ENCODE results near the gene IGFBP7.

Gene IGFBP7

GRCh38 chr4:57109847-57110639 is at the start of gene IGFBP7:
IGFBP7 (minus strand) TSS chr4:57110385; CDS start chr4:57110351, 34 bp downstream.
- DNase-seq (ENCODE audit: low read depth): peak; percentile 80

GRCh38 chr4:57159866-57160265 is 49.7 kb upstream of the IGFBP7 start:
- DNase-seq (ENCODE audit: low read depth): peak; percentile 71

- DNase-seq (ENCODE audit: low read depth): peak; percentile 40
Observed at GRCh38 chr4:57158762-57159161, 48.6 kb upstream of the IGFBP7 start.

- DNase-seq (ENCODE audit: low read depth): peak; percentile 35
Observed at GRCh38 chr4:57158221-57158620, 48.0 kb upstream of the IGFBP7 start.

GRCh38 chr4:57157596-57158137 is 47.5 kb upstream of the IGFBP7 start:
- no peak for DNase-seq (ENCODE audit: low read depth)

GRCh38 chr4:57156242-57156990 is 46.2 kb upstream of the IGFBP7 start:
- DNase-seq (ENCODE audit: low read depth): peak; percentile 58

- DNase-seq (ENCODE audit: low read depth): no peak
Observed at GRCh38 chr4:57154926-57155325, 44.7 kb upstream of the IGFBP7 start.

GRCh38 chr4:57154191-57154590 is 44.0 kb upstream of the IGFBP7 start:
- peak; percentile 91 for DNase-seq (ENCODE audit: low read depth)

- DNase-seq (ENCODE audit: low read depth): no peak
Observed at GRCh38 chr4:57153207-57153606, 43.0 kb upstream of the IGFBP7 start.

GRCh38 chr4:57151481-57151880 is 41.3 kb upstream of the IGFBP7 start:
- DNase-seq (ENCODE audit: low read depth): no peak

- DNase-seq (ENCODE audit: low read depth): no peak
Observed at GRCh38 chr4:57149833-57150232, 39.6 kb upstream of the IGFBP7 start.

GRCh38 chr4:57148831-57149505 is 38.8 kb upstream of the IGFBP7 start:
- peak; percentile 88 for DNase-seq (ENCODE audit: low read depth)

- peak; percentile 63 for DNase-seq (ENCODE audit: low read depth)
Observed at GRCh38 chr4:57148177-57148576, 38.0 kb upstream of the IGFBP7 start.

GRCh38 chr4:57147335-57148060 is 37.3 kb upstream of the IGFBP7 start:
- peak; percentile 93 for DNase-seq (ENCODE audit: low read depth)

- no peak for DNase-seq (ENCODE audit: low read depth)
Observed at GRCh38 chr4:57146444-57146843, 36.3 kb upstream of the IGFBP7 start.

- DNase-seq (ENCODE audit: low read depth): peak; percentile 38
Observed at GRCh38 chr4:57144466-57144865, 34.3 kb upstream of the IGFBP7 start.

GRCh38 chr4:57139783-57140182 is 29.6 kb upstream of the IGFBP7 start:
- peak; percentile 67 for DNase-seq (ENCODE audit: low read depth)

GRCh38 chr4:57137261-57137660 is 27.1 kb upstream of the IGFBP7 start:
- DNase-seq (ENCODE audit: low read depth): peak; percentile 55

- DNase-seq (ENCODE audit: low read depth): peak; percentile 80
Observed at GRCh38 chr4:57136281-57136680, 26.1 kb upstream of the IGFBP7 start.

GRCh38 chr4:57132743-57133137 is 22.6 kb upstream of the IGFBP7 start:
- peak; percentile 40 for DNase-seq (ENCODE audit: low read depth)

GRCh38 chr4:57131849-57132742 is 21.9 kb upstream of the IGFBP7 start:
- DNase-seq (ENCODE audit: low read depth): no peak
